HEK293T (cell line): ENCODE measurements around the gene ANKMY1.

Source experiments
- CTCF ChIA-PET: fragments of 350-600 bp; formaldehyde crosslinking; extraction: SDS; loops from one replicate; lab custom pipeline; 2021; ENCODE audit warnings: antibody characterized with exemption, inconsistent platforms; lab: Yijun Ruan, JAX
- POLR2A ChIA-PET: fragments of 350-600 bp; formaldehyde crosslinking; extraction: SDS; loops from one replicate; lab custom pipeline; 2020; ENCODE audit warnings: antibody characterized with exemption, inconsistent platforms; lab: Yijun Ruan, JAX
- DNase-seq: peaks from one replicate; pipeline ENCODE4 v3.0.0; 2012; ENCODE audit warnings: mixed read lengths; ENCODE audit errors: extremely low spot score
- ARNT ChIP-seq: fragments of 450-650 bp; IDR thresholded peaks from 2 replicates; pipeline ENCODE4 v1.6.1; 2017; ENCODE audit warnings: mild to moderate bottlenecking
- BHLHE40 ChIP-seq: fragments of 450-650 bp; IDR thresholded peaks from 2 replicates; pipeline ENCODE4 v1.6.1; 2016; ENCODE audit warnings: mild to moderate bottlenecking, moderate library complexity, borderline replicate concordance
- CTBP1 ChIP-seq: fragments of 450-650 bp; IDR thresholded peaks from 2 replicates; pipeline ENCODE4 v1.6.1; 2016; ENCODE audit warnings: borderline replicate concordance
- ELF4 ChIP-seq: fragments of 450-650 bp; IDR thresholded peaks from 2 replicates; pipeline ENCODE4 v1.6.1; 2017; ENCODE audit warnings: antibody characterized with exemption
- FOXA1 ChIP-seq: fragments of 450-650 bp; IDR thresholded peaks from 2 replicates; pipeline ENCODE4 v1.6.1; 2016; ENCODE audit warnings: mild to moderate bottlenecking
- FOXK2 ChIP-seq: fragments of 450-650 bp; IDR thresholded peaks from 2 replicates; pipeline ENCODE4 v1.6.1; 2016; ENCODE audit warnings: mild to moderate bottlenecking
- FOXM1 ChIP-seq: fragments of 450-650 bp; IDR thresholded peaks from 2 replicates; pipeline ENCODE4 v1.6.1; 2017; ENCODE audit warnings: mild to moderate bottlenecking, borderline replicate concordance
- HDGF ChIP-seq: fragments of 450-650 bp; IDR thresholded peaks from 2 replicates; pipeline ENCODE4 v1.6.1; 2017; ENCODE audit warnings: antibody characterized with exemption, borderline replicate concordance
- L3MBTL2 ChIP-seq: fragments of 450-650 bp; conservative IDR thresholded peaks from 2 replicates; pipeline ENCODE4 v1.6.1; 2016; ENCODE audit warnings: mild to moderate bottlenecking
- LEF1 ChIP-seq: fragments of 450-650 bp; IDR thresholded peaks from 2 replicates; pipeline ENCODE4 v1.6.1; 2017; ENCODE audit warnings: mild to moderate bottlenecking, borderline replicate concordance
- NFRKB ChIP-seq: fragments of 450-650 bp; IDR thresholded peaks from 2 replicates; pipeline ENCODE4 v1.6.1; 2016; ENCODE audit warnings: mild to moderate bottlenecking, moderate library complexity
- SP1 ChIP-seq: fragments of 450-650 bp; IDR thresholded peaks from 2 replicates; pipeline ENCODE4 v1.6.1; 2017
- SUZ12 ChIP-seq: fragments of 450-650 bp; IDR thresholded peaks from 2 replicates; pipeline ENCODE4 v1.6.1; 2016; ENCODE audit warnings: mild to moderate bottlenecking
- TARDBP ChIP-seq: fragments of 450-650 bp; IDR thresholded peaks from 2 replicates; pipeline ENCODE4 v1.6.1; 2016
- ZNF384 ChIP-seq: fragments of 450-650 bp; IDR thresholded peaks from 2 replicates; pipeline ENCODE4 v1.6.1; 2016
- TF ChIP-seq, protein P1 (sequence below): fragments of 450-650 bp; IDR thresholded peaks from 2 replicates; pipeline ENCODE4 v1.6.1; 2016

Gene ANKMY1

DNA sequence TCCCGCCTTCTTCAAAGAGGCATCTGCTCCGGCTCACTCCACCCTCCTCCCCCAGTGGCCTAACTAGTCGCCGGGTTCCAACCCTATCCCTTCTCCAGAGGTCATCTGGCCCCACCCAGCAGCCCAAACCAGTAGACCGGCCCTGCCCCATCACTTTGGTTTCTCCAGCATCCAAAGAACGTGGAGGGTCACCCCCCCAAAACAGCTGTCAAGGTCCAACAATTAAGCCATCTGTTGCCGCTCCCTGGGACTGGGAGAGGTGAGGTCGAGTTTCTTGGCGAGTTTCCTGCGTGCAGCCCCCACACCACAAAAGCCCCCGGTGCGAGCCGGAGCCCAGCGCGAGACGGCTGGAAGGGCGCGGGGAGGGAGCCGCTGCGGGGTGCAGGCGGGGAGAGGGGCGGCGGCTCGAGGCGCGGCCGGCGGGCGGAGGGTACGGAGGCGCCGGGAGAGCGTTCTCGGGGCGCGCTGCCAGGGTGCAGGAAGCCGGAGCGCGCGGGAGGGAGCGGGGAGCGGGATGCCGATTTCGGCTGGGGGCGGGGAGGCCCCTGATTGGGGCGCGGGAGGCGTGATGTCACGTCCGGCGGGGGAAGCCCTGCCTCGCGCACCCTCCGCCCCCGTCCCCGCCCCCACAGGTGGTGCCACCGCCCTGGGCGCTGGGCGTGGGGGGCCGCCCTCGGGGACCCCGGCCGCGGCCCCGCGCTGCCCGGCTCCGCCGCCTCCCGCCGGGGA lies 122.9 kb downstream of the ANKMY1 start:
- TF ChIP-seq BHLHE40 (no peak), L3MBTL2 (peak; percentile 48), SP1 (no peak), ZNF384 (no peak), LEF1 (no peak)
- DNase-seq, result peak; percentile 88
- ChIA-PET POLR2A (interaction anchor here (1.4 kb wide), 1 partner anchor 8 kb away, joined by 3 read pairs; no protein-coding TSS in a partner anchor), CTCF (no interaction called here)

GRCh38 chr2:240433973-240434727 lies 123.6 kb downstream of the ANKMY1 start:
- POLR2A ChIA-PET, result no interaction called here
- TF ChIP-seq FOXM1 (no peak), BHLHE40 (no peak), L3MBTL2 (no peak), SP1 (no peak), TARDBP (no peak), FOXK2 (no peak), FOXA1 (no peak), ZNF384 (no peak), CTBP1 (no peak), NFRKB (no peak), SUZ12 (no peak)
- TF ChIP-seq, protein P1, sequence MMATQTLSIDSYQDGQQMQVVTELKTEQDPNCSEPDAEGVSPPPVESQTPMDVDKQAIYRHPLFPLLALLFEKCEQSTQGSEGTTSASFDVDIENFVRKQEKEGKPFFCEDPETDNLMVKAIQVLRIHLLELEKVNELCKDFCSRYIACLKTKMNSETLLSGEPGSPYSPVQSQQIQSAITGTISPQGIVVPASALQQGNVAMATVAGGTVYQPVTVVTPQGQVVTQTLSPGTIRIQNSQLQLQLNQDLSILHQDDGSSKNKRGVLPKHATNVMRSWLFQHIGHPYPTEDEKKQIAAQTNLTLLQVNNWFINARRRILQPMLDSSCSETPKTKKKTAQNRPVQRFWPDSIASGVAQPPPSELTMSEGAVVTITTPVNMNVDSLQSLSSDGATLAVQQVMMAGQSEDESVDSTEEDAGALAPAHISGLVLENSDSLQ, result no peak
- no peak for DNase-seq
- CTCF ChIA-PET, result no interaction called here

- no peak for DNase-seq
- TF ChIP-seq, protein P1, result no peak
- TF ChIP-seq LEF1 (no peak), ELF4 (no peak), NFRKB (no peak), HDGF (no peak), SUZ12 (no peak), CTBP1 (no peak), TARDBP (no peak), SP1 (no peak), FOXM1 (no peak), ARNT (no peak), FOXA1 (no peak), ZNF384 (no peak), L3MBTL2 (no peak), FOXK2 (no peak)
- CTCF ChIA-PET, result no interaction called here
- POLR2A ChIA-PET, result no interaction called here
Measured at GRCh38 chr2:240432820-240433801, 124.7 kb downstream of the ANKMY1 start.

DNA sequence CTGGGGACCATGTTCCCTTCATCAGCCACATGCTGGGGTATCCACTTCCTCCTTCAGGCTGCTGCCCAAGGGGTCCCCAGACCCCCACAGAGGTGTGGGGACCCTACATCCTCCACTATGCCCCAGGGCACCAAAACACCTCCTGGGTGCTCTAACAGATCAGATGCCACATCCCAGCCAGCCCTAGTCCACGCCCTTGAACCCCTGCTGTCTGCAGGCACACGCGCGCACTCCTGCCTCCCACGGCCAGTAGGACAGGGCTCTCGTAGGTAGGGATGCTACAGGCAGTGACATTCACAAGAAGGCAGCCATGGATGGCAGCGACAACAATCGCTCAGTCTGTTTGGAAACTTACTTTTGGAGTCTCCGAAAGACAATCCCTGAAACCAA lies 125.4 kb downstream of the ANKMY1 start:
- POLR2A ChIA-PET, result no interaction called here
- no peak for TF ChIP-seq BHLHE40
- no peak for TF ChIP-seq TARDBP
- TF ChIP-seq FOXK2, result no peak
- no peak for TF ChIP-seq L3MBTL2
- TF ChIP-seq FOXA1, result no peak
- no peak for TF ChIP-seq ARNT
- no peak for TF ChIP-seq ELF4
- no peak for TF ChIP-seq LEF1
- no peak for TF ChIP-seq ZNF384
- TF ChIP-seq NFRKB, result no peak
- TF ChIP-seq, protein P1, result no peak
- no peak for TF ChIP-seq SP1
- no peak for DNase-seq
- CTCF ChIA-PET, result no interaction called here

- no peak for TF ChIP-seq FOXK2
- TF ChIP-seq BHLHE40, result no peak
- TF ChIP-seq LEF1, result no peak
- TF ChIP-seq ELF4, result no peak
- TF ChIP-seq, protein P1, result no peak
- no peak for TF ChIP-seq HDGF
- TF ChIP-seq SP1, result no peak
- no peak for TF ChIP-seq ARNT
- TF ChIP-seq FOXA1, result no peak
- no peak for TF ChIP-seq TARDBP
- TF ChIP-seq NFRKB, result no peak
- no peak for TF ChIP-seq SUZ12
- no peak for TF ChIP-seq L3MBTL2
- no peak for TF ChIP-seq CTBP1
- TF ChIP-seq ZNF384, result no peak
- CTCF ChIA-PET, result no interaction called here
- no peak for DNase-seq
- POLR2A ChIA-PET, result interaction anchor here (1.0 kb wide), 1 partner anchor 205 kb away, joined by 3 read pairs; no protein-coding TSS in a partner anchor
Measured at GRCh38 chr2:240431661-240432424, 125.9 kb downstream of the ANKMY1 start.
